GM18517 (cell line): ENCODE data around the gene FAM114A1.
"Not testable (repeated sequence)": the region's sequence is repeated elsewhere in the genome, so short reads cannot be mapped to it uniquely, and the experiment has no call there.

Experiments used
- ATAC-seq: cut with Tn5 transposase; IDR thresholded peaks from one replicate; pipeline ENCODE4 v1.9.1; 2021; ENCODE audit warnings: mild to moderate bottlenecking, moderate library complexity; ENCODE audit not compliant: unreplicated experiment

Gene FAM114A1

GRCh38 chr4:38959248-38959647 is 91.6 kb downstream of the FAM114A1 start:
- not testable (repeated sequence) for ATAC-seq

DNA sequence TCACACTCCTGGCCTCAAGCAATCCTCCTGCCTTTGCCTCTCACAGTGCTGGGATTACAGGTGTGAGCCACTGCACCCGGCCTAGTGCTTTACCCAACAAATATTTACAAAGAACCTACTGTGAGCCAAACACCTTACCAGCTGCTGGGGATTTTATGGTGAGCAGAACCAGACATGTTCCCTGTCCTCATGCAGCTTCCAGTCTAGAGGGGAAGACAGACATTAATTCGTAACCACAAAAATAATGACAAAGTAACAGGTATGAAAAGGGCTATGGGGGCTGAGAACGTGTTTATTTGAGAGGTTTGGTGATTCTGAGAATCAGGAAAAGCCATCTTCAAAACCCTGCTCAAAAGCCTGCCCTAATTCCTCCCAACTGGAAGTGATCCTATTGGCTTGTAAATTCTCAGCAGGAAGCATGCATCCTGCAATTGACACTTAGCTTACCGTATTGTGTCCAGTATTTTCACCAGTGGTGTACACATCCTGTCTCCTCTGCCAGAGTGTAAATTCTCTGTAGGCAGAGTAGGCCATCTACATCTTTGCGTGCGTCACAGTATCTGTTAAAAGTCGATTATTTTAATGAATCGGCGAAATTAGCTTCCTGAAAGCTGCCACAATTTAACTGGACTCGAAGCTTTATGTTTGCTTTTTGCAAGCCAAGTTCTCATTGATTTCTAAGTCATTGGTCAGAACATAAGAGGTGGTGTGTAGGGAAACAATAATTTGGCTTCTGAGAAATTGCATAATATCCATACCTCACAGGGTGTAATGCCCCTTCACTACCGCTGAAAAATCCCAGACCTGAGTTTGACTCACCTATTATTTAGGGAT is 97.6 kb downstream of the FAM114A1 start:
- no peak for ATAC-seq

DNA sequence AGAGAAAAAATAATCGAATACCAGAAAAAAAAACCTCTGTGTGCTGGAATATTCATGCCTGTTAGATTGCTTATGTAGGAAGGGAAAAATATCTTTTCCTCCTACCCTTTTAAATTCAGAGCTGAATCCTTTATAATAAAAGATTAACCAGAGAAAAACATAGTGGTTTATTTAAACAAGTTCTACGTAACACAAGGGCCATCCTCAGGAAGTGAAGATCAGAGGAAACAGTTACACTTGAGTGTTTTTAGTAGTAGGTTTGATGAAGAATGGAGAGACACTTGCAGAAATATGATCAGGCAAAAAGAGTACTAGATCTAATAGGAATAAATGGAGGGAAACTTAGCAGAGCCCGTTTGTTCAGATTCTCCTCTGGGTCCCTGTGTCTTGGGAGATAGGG is 98.3 kb downstream of the FAM114A1 start:
- no peak for ATAC-seq

DNA sequence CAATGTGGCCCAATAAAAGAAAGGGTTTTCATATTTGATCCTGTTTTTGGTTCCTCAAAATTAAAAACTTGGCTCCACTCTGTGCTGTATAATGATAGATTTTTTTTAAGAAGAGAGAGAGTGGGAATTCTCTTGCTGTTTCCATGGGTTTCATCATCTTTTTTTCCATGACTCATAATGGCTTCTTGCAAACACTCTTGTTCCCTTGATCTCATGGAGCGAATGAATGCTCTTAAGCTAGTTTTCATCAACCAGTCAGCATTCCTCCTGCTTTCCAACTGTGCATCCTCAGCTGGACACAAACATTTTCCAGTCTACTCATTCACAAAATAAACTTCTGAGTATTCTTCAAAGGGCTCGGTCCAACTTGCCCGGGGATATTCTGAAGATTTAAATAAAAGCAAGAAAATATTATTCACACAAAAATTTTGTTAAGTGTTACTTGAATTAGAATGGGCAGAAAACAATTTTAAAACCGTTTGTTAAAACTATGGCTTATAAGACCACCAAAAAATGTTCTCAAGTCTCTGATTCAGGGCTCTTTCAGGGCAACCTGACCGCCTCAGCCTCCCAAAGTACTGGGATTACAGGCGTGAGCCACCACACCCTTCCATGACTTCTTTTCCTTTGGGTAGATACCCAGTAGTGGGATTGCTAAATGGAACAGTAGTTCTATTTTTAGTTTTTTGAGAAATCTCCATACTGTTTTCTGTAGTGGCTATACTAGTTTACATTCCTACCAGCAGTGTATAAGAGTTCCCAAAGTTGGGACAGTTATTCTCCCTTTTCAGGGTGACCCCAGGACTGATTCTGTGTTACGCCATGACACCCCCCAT is 99.9 kb downstream of the FAM114A1 start:
- ATAC-seq: no peak

DNA sequence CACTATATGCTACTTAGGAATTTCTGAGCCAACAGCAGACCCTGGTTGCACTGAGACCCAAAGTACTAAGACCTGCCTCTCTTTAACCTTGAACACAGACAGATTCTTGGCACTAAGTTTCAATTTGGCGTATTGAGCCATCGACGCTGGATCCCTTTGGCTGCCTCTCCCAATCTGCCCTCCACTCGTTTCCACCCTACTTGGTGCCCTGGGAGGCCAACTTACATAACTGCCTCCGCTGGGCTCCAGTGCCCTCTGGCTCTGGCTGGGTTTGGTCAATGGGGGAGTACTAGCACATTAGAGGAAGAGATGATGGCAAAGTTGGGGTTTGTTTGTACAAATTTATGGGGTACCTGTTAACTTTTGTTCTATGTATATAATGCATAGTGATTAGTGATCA is 101.1 kb downstream of the FAM114A1 start:
- no peak for ATAC-seq

DNA sequence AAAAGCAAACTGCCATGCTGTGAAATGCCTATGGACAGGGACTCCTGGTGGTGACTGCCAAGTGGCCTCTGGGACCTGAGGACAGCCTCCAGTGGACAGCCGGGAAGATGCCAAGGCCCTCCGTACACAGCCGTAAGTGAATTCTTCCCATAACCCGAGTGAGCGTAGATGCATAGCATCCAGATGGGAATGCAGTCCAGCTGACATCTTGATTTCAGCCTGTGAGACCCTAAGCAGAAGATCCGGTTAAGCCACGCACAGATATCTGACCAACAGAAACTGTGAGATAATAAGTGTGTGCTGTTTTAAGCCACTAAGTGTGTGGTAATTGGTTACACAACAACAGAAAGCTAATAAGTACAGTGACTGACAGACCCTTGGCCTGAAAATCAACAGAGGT is 108.7 kb downstream of the FAM114A1 start:
- ATAC-seq: no peak

- ATAC-seq: no peak
These were observed 111.5 kb downstream of the FAM114A1 start for GRCh38 chr4:38979081-38979480.

GRCh38 chr4:38979511-38980230 is 112.1 kb downstream of the FAM114A1 start:
- ATAC-seq: no peak

- ATAC-seq: no peak
These were observed 113.5 kb downstream of the FAM114A1 start for GRCh38 chr4:38980903-38981676.

DNA sequence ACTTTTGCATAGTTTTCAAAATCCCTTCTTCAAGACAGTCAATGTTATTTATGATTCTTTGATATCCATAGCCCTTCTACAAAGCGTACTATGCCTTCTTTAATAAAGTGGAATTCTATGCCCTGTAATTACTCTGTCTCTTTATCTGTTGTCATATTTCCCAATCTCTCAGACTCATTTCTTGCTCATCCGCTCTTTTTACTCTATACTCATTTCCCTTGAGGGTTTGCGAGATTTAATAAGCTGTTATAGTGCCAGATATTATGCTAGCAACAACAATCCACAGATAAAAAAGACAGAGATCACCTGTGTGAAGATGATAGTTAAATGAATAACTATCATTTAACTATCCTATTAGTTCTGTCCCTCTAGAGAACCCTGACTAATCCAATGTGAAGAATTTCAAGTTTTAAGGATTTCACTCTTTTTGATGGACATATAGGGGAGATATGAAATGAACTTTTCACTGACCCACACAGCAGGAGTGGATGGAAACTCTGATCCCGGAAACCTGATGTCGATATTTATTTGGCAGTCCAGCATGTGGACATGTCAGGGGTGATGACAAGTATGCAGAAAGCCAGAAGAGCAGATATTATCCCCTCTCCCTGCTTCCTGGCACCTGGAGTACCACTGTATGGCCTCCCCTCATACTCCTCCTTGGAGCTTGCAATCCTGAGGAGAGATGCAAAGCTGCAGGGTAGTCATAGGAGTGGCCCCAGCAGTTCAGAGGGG is 114.9 kb downstream of the FAM114A1 start:
- ATAC-seq: no peak

DNA sequence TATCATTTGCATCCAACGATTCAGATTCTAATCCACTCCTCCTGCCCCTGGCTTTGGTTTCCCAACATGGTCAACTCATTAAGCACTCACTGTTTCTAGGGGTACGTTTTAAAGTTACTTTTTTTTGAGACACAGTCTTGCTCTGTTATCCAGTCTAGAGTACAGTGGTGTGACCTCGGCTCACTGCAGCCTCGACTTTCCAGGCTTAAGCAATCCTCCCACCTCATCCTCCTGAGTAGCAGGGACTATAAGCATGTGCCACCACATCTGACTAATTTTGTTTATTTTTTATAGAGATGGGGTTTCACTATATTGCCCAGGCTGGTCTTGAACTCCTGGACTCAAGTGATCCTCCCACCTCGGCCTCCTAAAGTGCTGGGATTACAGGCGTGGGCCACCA is 115.7 kb downstream of the FAM114A1 start:
- no peak for ATAC-seq

DNA sequence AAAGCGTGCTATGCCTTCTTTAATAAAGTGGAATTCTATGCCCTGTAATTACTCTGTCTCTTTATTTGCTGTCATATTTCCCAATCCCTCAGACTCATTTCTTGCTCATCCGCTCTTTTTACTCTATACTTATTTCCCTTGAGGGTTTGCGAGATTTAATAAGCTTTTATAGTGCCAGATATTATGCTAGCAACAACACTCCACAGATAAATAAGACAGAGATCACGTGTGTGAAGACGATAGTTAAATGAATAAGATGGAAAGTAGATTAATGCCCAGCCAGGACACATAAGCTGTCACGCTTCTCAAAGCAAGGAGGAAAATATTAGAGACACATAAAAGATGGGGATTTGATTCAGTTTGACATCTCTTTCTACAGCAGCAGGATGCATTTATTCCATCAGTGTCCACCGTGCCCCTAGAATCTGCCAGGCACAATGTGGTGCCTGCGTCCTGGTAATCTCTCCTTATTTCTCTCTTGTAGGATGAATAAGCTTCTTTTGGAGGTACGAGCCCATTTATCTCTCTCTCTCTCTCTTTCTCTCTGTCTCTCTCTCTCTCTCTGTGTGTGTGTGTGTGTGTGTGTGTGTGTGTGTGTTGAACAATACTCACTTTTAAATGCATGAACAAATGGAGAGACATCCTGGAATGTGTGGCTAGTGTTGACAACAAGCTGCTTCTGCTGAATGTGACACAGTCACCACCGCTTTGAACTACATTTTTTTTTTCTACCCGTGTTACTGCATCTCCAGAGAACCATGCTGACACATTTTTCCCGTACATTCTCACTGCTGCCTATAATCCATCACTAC is 116.4 kb downstream of the FAM114A1 start:
- ATAC-seq: no peak

- ATAC-seq: no peak
These were observed 117.9 kb downstream of the FAM114A1 start for GRCh38 chr4:38985410-38986100.

DNA sequence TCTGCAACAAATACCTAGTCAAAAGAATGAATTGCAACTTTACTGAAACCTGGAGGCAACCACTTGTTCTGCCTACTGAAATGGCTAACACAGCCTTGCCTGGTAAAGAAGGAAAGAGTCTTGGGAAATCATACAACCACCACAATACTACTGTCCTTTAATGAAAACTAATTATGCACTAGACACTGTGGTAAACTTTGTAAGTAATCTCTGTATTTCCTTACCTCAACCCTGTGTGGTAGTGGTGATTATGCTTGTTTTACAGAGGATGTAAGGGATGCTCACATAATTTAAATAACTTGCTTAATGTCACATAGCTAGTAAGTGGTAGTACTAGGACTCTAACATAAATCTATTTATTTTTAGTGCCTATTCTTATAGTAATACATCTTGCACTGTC is 119.9 kb downstream of the FAM114A1 start:
- no peak for ATAC-seq

DNA sequence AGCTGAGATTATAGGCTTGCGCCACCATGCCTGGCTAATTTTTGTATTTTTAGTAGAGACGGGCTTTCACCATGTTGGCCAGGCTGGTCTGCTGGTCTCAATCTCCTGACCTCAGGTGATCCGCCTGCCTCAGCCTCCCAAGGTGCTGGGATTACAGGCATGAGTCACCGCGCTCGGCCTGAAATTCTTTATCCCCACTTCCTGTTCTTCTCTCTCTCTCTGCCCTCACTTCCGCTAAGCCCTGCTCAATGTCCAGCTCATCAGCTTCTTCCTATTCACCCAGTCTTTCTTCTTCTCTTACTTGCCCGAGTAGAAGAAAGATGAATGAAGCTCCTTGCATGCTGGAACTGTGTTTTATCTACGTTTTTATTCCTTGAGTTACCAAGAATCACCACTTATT is 120.7 kb downstream of the FAM114A1 start:
- ATAC-seq: not testable (repeated sequence)

- no peak for ATAC-seq
These were observed 121.9 kb downstream of the FAM114A1 start for GRCh38 chr4:38989487-38989886.

GRCh38 chr4:38990241-38990640 is 122.6 kb downstream of the FAM114A1 start:
- no peak for ATAC-seq

- ATAC-seq: no peak
These were observed 126.1 kb downstream of the FAM114A1 start for GRCh38 chr4:38993683-38994082.

DNA sequence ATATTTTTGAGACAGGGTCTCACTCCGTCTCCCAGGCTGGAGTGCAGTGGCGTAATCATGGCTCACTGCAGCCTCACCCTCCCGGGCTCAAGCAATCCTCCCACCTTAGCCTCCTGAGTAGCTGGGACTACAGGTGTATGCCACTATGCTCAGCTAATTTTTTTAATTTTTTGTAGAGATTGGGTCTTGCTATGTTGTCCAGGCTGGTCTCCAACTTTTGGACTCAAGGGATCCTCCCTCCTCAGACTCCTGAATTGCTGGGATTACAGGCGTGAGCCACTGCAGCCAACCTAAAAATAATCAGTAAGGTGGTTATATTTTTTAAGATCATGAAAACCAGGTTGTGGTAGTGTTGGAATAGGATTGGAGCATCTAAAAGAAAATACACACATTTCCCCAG is 126.5 kb downstream of the FAM114A1 start:
- no peak for ATAC-seq
